Progenitor cell of endocrine pancreas (in vitro differentiated cells): ENCODE data around the gene SRRM4. TPM values are rescaled to one million over a fixed set of nuclear protein-coding genes. Genes with fewer than 3 reads are reported as not detected.

ENCODE experiments used
- DNase-seq: peaks from one replicate; pipeline ENCODE4 v3.0.0; 2021; ENCODE audit warnings: low spot score; ENCODE audit not compliant: unreplicated experiment
- H3K27ac Mint-ChIP-seq: 2 replicates; pipeline ENCODE4 v1.8.0; 2021; ENCODE audit warnings: mild to moderate bottlenecking, moderate library complexity, mixed read lengths
- H3K27me3 Mint-ChIP-seq: 2 replicates; pipeline ENCODE4 v1.8.0; 2021; ENCODE audit warnings: mixed read lengths
- H3K36me3 Mint-ChIP-seq: 2 replicates; pipeline ENCODE4 v1.8.0; 2022; ENCODE audit warnings: mixed read lengths; ENCODE audit not compliant: insufficient read depth
- H3K4me1 Mint-ChIP-seq: 2 replicates; pipeline ENCODE4 v1.8.0; 2021; ENCODE audit warnings: low read depth, mixed read lengths
- H3K4me3 Mint-ChIP-seq: 2 replicates; pipeline ENCODE4 v1.8.0; 2021; ENCODE audit warnings: low read depth, mild to moderate bottlenecking, moderate library complexity, mixed read lengths
- H3K9me3 Mint-ChIP-seq: 2 replicates; pipeline ENCODE4 v1.8.0; 2021; ENCODE audit warnings: low read depth, mixed read lengths
- total RNA-seq: library from RNA; stranded (reverse); gene quantifications from 2 replicates; pipeline ENCODE4 v1.2.1, GENCODE V29; 2021
- TF ChIP-seq, protein P1 (sequence below): fragments of 200-600 bp; sonication (generic); IDR thresholded peaks from one replicate; pipeline ENCODE4 v1.5.0; 2021; ENCODE audit warnings: antibody characterized with exemption, mild to moderate bottlenecking; ENCODE audit not compliant: unreplicated experiment

The SRRM4 gene
- total RNA-seq, 1 donor from 2014 or later: 2.4 TPM

DNA sequence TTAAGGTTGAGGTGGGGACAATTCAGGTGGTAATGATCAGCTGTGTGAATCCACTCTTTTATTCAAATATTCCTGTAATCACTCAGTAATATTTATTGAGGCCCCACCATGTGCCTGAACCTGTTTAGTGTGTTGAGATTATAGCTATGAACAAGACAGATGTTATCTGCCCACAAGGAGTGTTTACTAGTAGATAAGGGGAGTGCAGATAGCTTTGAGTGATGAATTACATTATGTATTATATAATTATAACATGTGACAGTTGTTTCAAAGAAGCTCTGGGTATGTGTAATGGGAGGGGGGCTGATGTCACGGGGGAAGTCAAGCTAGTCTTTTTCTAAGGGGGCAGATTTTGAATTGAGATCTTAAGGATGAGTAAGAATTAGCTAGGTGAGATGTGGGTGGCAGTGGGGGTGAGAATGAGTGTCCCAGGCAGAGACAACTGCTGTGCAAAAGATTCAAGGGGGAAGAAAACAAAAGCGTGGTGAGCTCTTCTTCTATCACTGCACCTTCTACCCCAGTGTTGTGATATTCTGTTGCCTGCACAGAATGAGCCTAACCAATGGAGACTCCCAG is 21.3 kb upstream of the SRRM4 start:
- Mint-ChIP-seq H3K9me3 (peaks cover 4% of the 10 kb centered on the region), H3K27ac (no peak overlapping the region), H3K4me1 (peaks cover 1% of the 10 kb centered on the region), H3K36me3 (no peaks in the 10 kb centered on the region), H3K27me3 (peaks cover 22% of the 10 kb centered on the region), H3K4me3 (no peak overlapping the region)
- DNase-seq: no peak
- TF ChIP-seq, protein P1, sequence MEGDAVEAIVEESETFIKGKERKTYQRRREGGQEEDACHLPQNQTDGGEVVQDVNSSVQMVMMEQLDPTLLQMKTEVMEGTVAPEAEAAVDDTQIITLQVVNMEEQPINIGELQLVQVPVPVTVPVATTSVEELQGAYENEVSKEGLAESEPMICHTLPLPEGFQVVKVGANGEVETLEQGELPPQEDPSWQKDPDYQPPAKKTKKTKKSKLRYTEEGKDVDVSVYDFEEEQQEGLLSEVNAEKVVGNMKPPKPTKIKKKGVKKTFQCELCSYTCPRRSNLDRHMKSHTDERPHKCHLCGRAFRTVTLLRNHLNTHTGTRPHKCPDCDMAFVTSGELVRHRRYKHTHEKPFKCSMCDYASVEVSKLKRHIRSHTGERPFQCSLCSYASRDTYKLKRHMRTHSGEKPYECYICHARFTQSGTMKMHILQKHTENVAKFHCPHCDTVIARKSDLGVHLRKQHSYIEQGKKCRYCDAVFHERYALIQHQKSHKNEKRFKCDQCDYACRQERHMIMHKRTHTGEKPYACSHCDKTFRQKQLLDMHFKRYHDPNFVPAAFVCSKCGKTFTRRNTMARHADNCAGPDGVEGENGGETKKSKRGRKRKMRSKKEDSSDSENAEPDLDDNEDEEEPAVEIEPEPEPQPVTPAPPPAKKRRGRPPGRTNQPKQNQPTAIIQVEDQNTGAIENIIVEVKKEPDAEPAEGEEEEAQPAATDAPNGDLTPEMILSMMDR: no peak

DNA sequence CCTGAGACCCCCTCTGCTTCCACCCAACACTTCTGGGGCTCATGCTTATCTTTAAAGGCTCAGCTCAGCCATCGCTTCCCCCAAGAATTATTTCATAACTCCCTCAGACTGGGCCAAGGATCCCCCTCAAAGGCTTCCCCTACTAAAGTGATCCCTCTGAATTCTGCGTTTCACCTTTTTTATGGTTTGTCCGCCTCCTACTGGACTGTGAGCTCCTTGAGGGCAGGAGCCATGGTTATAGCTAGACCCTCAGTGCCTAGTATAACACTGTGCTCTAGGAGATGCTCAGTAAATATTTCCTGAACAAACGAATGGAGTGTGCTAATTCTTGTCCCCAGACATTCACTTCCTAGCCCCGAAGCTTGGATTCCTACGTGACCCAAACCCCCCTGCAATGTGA is 20.5 kb upstream of the SRRM4 start:
- H3K4me1 Mint-ChIP-seq: peaks cover 1% of the 10 kb centered on the region
- peaks cover 27% of the 10 kb centered on the region for H3K27me3 Mint-ChIP-seq
- H3K9me3 Mint-ChIP-seq: peaks cover 4% of the 10 kb centered on the region
- no peak overlapping the region for H3K27ac Mint-ChIP-seq
- DNase-seq: no peak
- TF ChIP-seq, protein P1: no peak
- H3K36me3 Mint-ChIP-seq: no peaks in the 10 kb centered on the region
- H3K4me3 Mint-ChIP-seq: no peak overlapping the region

DNA sequence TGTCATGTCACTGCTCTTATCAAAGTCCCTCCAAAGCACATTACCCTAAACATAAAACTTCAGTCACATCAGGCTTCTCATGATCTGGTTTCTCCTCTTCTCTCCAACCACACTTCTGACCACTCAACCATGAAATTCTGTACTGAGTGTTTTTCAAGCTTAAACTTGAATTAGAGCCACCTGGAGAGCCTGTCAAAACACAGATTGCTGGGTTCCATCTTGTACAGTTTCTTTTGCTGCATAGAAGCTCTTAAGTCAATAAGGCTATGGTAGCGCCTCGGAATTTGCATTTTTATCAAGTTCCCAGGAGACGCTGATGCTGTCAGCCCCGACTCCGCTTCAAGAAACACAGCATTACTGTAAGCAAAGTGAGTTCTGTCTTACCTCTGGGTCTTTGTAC is 16.4 kb upstream of the SRRM4 start:
- Mint-ChIP-seq H3K36me3 (no peaks in the 10 kb centered on the region), H3K4me3 (no peak overlapping the region), H3K4me1 (no peaks in the 10 kb centered on the region)

DNA sequence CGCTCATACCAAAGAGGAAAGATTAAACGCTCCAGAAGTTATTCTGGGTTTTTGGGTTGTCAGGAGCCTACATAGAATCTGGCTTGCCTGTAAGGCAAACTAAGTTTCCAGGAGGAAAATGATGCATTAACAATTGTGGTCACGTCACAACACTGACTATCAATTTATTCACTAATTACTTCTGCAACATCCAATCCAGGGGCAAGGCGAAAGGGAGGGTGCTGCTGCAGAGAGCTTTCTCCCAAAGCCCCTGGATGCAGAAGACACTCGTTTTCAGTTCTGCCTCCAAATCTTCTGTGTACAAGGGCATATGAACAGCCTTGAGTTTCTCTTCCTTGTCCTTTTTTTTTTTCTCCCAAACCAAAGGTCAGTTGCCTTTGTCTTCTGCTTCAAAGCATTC is 10.5 kb upstream of the SRRM4 start:
- TF ChIP-seq, protein P1: no peak
- no peaks in the 10 kb centered on the region for H3K4me1 Mint-ChIP-seq
- H3K4me3 Mint-ChIP-seq: no peak overlapping the region
- no peaks in the 10 kb centered on the region for H3K36me3 Mint-ChIP-seq
- DNase-seq: no peak
- H3K27ac Mint-ChIP-seq: no peak overlapping the region
- H3K27me3 Mint-ChIP-seq: peaks cover 21% of the 10 kb centered on the region
- H3K9me3 Mint-ChIP-seq: peaks cover 4% of the 10 kb centered on the region

More for the DNA sequence above, 16.4 kb upstream of the SRRM4 start:
- peaks cover 8% of the 10 kb centered on the region for H3K9me3 Mint-ChIP-seq
- peaks cover 31% of the 10 kb centered on the region for H3K27me3 Mint-ChIP-seq
- H3K27ac Mint-ChIP-seq: no peak overlapping the region
- DNase-seq: no peak
- TF ChIP-seq, protein P1: no peak

DNA sequence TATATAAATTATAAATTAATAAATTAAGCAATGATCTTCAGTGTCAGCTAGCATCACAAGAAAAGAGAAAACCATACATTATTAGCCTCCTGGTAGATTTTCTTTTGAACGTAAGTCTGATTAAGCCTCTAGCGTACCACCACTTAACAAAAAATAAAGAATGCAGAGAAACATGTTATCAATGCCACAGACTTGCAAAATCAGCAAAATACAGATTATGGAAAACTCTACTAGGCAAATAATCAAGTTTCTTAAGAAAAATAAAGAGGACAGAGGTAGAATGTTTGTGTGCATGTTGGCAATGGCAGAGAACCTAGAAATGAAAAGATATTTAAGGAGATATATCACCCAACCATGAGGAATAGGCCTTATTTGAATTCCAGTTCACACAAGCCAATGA is 8.4 kb upstream of the SRRM4 start:
- no peak for DNase-seq
- Mint-ChIP-seq H3K9me3 (no peaks in the 10 kb centered on the region), H3K4me1 (no peaks in the 10 kb centered on the region), H3K27me3 (peaks cover 37% of the 10 kb centered on the region), H3K4me3 (no peak overlapping the region), H3K36me3 (no peaks in the 10 kb centered on the region), H3K27ac (no peak overlapping the region)
- TF ChIP-seq, protein P1: no peak
